GM11168 (cell line): ENCODE data around the gene IP6K1.
"Not testable (repeated sequence)": the region's sequence is repeated elsewhere in the genome, so short reads cannot be mapped to it uniquely, and the experiment has no call there.

ENCODE experiments used
- in situ Hi-C: fragments of 300-500 bp; cut with MboI; formaldehyde crosslinking; loops from one replicate; pipeline ENCODE4 v1.12.0; 2022; ENCODE audit warnings: low sequenced_read_pairs; ENCODE audit not compliant: unreplicated experiment

The IP6K1 gene

GRCh38 chr3:49786357-49787181 is at the start of gene IP6K1:
Gene IP6K1, minus strand, starts transcription at chr3:49786542. Its CDS starts 38,502 bp downstream, at chr3:49748040.
- in situ Hi-C loops = no loop called here

GRCh38 chr3:49831341-49831740 is 45.0 kb upstream of the IP6K1 start:
- in situ Hi-C loops = no loop called here

- in situ Hi-C loops = no loop called here
Observed at GRCh38 chr3:49826016-49826415, 39.7 kb upstream of the IP6K1 start.

GRCh38 chr3:49823131-49823530 is 36.8 kb upstream of the IP6K1 start:
- in situ Hi-C loops = not testable (repeated sequence)

- in situ Hi-C loops = no loop called here
Observed at GRCh38 chr3:49813497-49814174, 27.3 kb upstream of the IP6K1 start, which contains the start of gene UBA7. Gene UBA7, minus strand, starts transcription at chr3:49813953. Its CDS starts 166 bp downstream, at chr3:49813787.

GRCh38 chr3:49812916-49813496 is 26.7 kb upstream of the IP6K1 start:
- in situ Hi-C loops = no loop called here

GRCh38 chr3:49807431-49808114 is 21.2 kb upstream of the IP6K1 start:
- in situ Hi-C loops = no loop called here

GRCh38 chr3:49806850-49807249 is 20.5 kb upstream of the IP6K1 start:
- in situ Hi-C loops = no loop called here

- in situ Hi-C loops = no loop called here
Observed at GRCh38 chr3:49805897-49806701, 19.8 kb upstream of the IP6K1 start.

GRCh38 chr3:49805367-49805782 is 19.0 kb upstream of the IP6K1 start:
- in situ Hi-C loops = no loop called here

- in situ Hi-C loops = no loop called here
Observed at GRCh38 chr3:49804141-49805041, 18.0 kb upstream of the IP6K1 start.

- in situ Hi-C loops = no loop called here
Observed at GRCh38 chr3:49803465-49804140, 17.3 kb upstream of the IP6K1 start.

GRCh38 chr3:49802719-49803464 is 16.6 kb upstream of the IP6K1 start, which contains the start of gene INKA1:
Gene INKA1, plus strand, starts transcription at chr3:49803261. Its CDS starts 132 bp downstream, at chr3:49803393.
- in situ Hi-C loops = no loop called here

GRCh38 chr3:49801160-49801559 is 14.8 kb upstream of the IP6K1 start:
- in situ Hi-C loops = no loop called here

GRCh38 chr3:49799761-49800160 is 13.4 kb upstream of the IP6K1 start, which contains the start of gene CDHR4:
Gene CDHR4, minus strand, starts transcription at chr3:49799873. Its CDS starts 61 bp downstream, at chr3:49799812.
- in situ Hi-C loops = no loop called here

GRCh38 chr3:49799105-49799504 is 12.8 kb upstream of the IP6K1 start:
- in situ Hi-C loops = no loop called here
